ENCODE measurements around the gene BASP1. TPM values are rescaled to one million over a fixed set of nuclear protein-coding genes. Genes with fewer than 3 reads are reported as not detected.

The BASP1 gene
- total and polyA plus RNA-seq, 10 of the 15 experiments (the other 5 are each of a cell fraction or from before 2014, with no cell fraction given) = 27.3 to 190 (median 102) TPM

DNA sequence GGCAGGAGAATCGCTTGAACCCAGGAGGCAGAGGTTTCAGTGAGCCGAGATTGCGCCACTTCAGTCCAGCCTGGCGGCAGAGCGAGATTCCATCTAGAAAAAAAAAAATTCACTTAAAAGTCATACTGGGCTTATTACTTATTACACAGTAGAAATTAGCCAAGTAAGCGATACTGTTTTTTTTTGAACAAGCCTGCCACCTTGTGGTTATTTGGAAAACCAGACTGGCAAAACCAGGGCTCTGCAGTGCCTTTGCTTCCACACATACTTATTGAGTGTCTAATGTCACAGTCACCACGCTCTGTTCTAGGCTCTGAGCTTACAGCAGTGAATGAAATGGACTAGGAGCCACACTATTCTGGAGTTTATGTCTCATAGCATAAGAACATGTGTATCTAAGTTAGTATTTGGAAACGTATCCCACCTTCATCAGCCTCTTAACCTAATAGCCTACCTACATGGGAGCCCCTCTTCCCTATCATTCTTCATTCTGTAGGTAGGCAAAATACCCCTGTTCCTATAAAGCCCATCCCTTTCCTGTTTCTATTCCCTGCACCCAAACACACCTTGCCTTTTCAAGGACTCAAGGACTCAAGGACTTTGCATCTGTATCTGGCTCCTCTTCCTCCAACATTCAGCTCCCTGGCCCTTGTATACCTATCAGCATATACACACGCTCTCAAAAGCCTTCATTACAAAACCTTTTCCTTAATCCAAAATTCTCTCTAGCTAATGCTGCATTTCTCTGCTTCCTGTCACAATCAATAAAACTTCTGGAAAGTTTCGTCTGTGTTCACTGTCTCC is 13.9 kb upstream of the BASP1 start:
- no peaks in the 10 kb centered on the region for H3K27me3 ChIP-seq (replicated peaks in 1 of 2; ENCODE audit: control insufficient read depth in 2 of 2, insufficient read depth in 2 of 2, low read length in 1 of 2)
- H4K20me1 ChIP-seq (ENCODE audit: control insufficient read depth, insufficient read depth) = no peaks in the 10 kb centered on the region
- FAIRE-seq = peak; percentile 76
- TF ChIP-seq BMI1 (IDR thresholded peaks at IDR 0.05; ENCODE audit: borderline replicate concordance) (no peak), ESRRA (IDR thresholded peaks at IDR 0.05; ENCODE audit: low read length) (no peak), RUNX3 (IDR thresholded peaks at IDR 0.05; ENCODE audit: low read length) (peak; percentile 35; the same call in 1 of the 2 replicates), LARP7 (IDR thresholded peaks at IDR 0.05) (no peak), ETV6 (conservative IDR thresholded peaks at IDR 0.05 in 1 of 2, IDR thresholded peaks at IDR 0.05 in 1 of 2; ENCODE audit: borderline replicate concordance in 1 of 2, low read depth in 1 of 2) (no peak), CEBPB (IDR thresholded peaks at IDR 0.05; ENCODE audit: borderline replicate concordance in 1 of 2, low read depth in 2 of 2, low read length in 2 of 2) (no peak), BACH1 (IDR thresholded peaks at IDR 0.05; ENCODE audit: borderline replicate concordance) (no peak), EED (IDR thresholded peaks at IDR 0.05; ENCODE audit: low read depth) (no peak), NR2C2 (IDR thresholded peaks at IDR 0.05; ENCODE audit: borderline replicate concordance, control insufficient read depth, insufficient read length, low read depth) (no peak), SMC3 (IDR thresholded peaks at IDR 0.05; ENCODE audit: borderline replicate concordance, low read length) (peak; percentile 33; the same call in 1 of the 2 replicates), TCF7 (IDR thresholded peaks at IDR 0.05; ENCODE audit: borderline replicate concordance) (no peak), RAD21 (IDR thresholded peaks at IDR 0.05; ENCODE audit: insufficient read depth, low read depth, low read length) (peak; percentile 49)
- TF ChIP-seq, protein P1, sequence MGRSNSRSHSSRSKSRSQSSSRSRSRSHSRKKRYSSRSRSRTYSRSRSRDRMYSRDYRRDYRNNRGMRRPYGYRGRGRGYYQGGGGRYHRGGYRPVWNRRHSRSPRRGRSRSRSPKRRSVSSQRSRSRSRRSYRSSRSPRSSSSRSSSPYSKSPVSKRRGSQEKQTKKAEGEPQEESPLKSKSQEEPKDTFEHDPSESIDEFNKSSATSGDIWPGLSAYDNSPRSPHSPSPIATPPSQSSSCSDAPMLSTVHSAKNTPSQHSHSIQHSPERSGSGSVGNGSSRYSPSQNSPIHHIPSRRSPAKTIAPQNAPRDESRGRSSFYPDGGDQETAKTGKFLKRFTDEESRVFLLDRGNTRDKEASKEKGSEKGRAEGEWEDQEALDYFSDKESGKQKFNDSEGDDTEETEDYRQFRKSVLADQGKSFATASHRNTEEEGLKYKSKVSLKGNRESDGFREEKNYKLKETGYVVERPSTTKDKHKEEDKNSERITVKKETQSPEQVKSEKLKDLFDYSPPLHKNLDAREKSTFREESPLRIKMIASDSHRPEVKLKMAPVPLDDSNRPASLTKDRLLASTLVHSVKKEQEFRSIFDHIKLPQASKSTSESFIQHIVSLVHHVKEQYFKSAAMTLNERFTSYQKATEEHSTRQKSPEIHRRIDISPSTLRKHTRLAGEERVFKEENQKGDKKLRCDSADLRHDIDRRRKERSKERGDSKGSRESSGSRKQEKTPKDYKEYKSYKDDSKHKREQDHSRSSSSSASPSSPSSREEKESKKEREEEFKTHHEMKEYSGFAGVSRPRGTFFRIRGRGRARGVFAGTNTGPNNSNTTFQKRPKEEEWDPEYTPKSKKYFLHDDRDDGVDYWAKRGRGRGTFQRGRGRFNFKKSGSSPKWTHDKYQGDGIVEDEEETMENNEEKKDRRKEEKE (IDR thresholded peaks at IDR 0.05) = no peak
- TF ChIP-seq, protein P2, sequence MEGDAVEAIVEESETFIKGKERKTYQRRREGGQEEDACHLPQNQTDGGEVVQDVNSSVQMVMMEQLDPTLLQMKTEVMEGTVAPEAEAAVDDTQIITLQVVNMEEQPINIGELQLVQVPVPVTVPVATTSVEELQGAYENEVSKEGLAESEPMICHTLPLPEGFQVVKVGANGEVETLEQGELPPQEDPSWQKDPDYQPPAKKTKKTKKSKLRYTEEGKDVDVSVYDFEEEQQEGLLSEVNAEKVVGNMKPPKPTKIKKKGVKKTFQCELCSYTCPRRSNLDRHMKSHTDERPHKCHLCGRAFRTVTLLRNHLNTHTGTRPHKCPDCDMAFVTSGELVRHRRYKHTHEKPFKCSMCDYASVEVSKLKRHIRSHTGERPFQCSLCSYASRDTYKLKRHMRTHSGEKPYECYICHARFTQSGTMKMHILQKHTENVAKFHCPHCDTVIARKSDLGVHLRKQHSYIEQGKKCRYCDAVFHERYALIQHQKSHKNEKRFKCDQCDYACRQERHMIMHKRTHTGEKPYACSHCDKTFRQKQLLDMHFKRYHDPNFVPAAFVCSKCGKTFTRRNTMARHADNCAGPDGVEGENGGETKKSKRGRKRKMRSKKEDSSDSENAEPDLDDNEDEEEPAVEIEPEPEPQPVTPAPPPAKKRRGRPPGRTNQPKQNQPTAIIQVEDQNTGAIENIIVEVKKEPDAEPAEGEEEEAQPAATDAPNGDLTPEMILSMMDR (IDR thresholded peaks at IDR 0.05 in 2 of 3, conservative IDR thresholded peaks at IDR 0.05 in 1 of 3; ENCODE audit: control insufficient read depth in 2 of 3, extremely low read depth in 1 of 3, insufficient read depth in 1 of 3, low read depth in 3 of 3, low read length in 3 of 3) = peak; percentile 55 to 70 (median 61)
- RAD21 ChIA-PET (ENCODE audit: unreplicated experiment) = no interaction called here
- no peak overlapping the region for H2AFZ ChIP-seq (ENCODE audit: control insufficient read depth, low read depth, low read length)
- H3K4me1 ChIP-seq (ENCODE audit: control insufficient read depth, insufficient read depth, low read length) = no peaks in the 10 kb centered on the region
- no peak overlapping the region for H3K4me3 ChIP-seq
- SMC1A ChIA-PET (ENCODE audit: uncharacterized antibody, unreplicated experiment) = interaction anchor here (1.6 kb wide), 1 partner anchor 10 kb away, joined by 3 read pairs; no protein-coding TSS in a partner anchor
- DNase-seq (ENCODE audit: low read depth, low spot score) = no peak
- no peaks in the 10 kb centered on the region for H3K79me2 ChIP-seq (ENCODE audit: control insufficient read depth, insufficient read depth, low read length)
- H3K9me3 ChIP-seq (replicated peaks; ENCODE audit: control insufficient read depth, insufficient read depth, low read length) = no peaks in the 10 kb centered on the region
- BruUV-seq (replicated peaks) = no TSS peak
- POLR2A ChIA-PET = no interaction called here
- intact Hi-C loops (cut with micrococcal nuclease; ENCODE audit: unreplicated experiment) (loop anchor here (5.0 kb wide), 1 partner anchor 716 kb away; no protein-coding TSS in a partner anchor), in situ Hi-C loops (cut with MboI) (no loop called here)
- H3K27ac ChIP-seq (ENCODE audit: control insufficient read depth, insufficient read depth) = no peak overlapping the region
- no peaks in the 10 kb centered on the region for H3K36me3 ChIP-seq (ENCODE audit: control insufficient read depth in 2 of 2, insufficient read depth in 2 of 2, low read length in 1 of 2)
- CTCF ChIA-PET = interaction anchor here (1.4 to 4.4 kb wide), 5 partner anchors 12 to 1103 kb away, joined by 3 to 26 read pairs (median 5); no protein-coding TSS in a partner anchor
- ATAC-seq = peak; percentile 94
- no peak overlapping the region for H3K4me2 ChIP-seq (ENCODE audit: control insufficient read depth, insufficient read depth)
- no peak overlapping the region for H3K9ac ChIP-seq (ENCODE audit: control insufficient read depth, insufficient read depth, low read length)
- 20% methylated on average over 10 of the region's 10 CpGs for WGBS (ENCODE audit: insufficient coverage, insufficient replicate concordance, low lambda C conversion rate, missing lambda C conversion rate)
